Measurements from ENCODE around the gene RIMBP2.
"Not testable (repeated sequence)": the region's sequence is repeated elsewhere in the genome, so short reads cannot be mapped to it uniquely, and the experiment has no call there.

Gene RIMBP2

DNA sequence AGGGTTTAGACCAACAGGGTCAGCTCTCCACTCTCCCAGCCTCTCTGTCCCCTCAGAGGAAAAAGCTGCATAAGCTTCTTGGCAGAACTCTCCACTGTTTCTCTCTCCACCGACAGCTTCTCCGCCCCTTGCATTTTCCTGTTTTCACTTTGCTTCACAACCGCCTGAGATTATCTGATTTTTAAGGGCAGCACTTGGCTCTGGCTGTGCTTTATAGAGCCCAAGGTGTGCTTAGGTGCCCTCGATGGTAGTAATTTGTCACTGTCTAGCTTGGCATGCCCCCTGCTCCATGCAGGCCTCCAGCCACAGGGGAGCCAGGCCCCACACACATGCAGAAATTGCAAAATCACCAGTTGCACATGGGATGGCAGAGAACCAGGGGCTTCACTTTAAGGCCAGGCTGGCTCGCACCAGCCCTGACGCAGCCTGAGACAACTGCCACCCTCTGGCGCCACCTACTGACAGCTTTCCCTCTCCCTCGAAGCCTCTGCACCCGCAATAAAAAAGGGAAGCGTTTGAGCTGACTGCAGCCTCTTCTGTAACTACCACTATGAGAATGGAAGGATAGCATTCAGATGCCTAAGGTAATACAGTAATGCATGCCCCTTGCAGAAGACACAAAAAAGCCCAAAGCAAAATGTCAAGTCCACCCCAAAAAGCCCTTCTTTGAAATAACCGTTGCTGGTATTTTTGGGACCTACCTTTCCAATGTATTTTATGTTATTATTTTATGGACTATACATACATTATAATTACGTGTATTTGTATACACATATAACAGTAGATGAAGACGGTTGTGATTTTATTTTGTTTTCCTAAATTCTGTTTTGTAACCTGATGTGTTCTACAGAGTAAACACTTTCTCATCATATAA, 32.0 kb upstream of the RIMBP2 start:
- H3K27me3 ChIP-seq (ENCODE audit: control insufficient read depth, insufficient read depth, low read length), result no peaks in the 10 kb centered on the region
- H3K9ac ChIP-seq (ENCODE audit: low read length), result no peak overlapping the region
- no peaks in the 10 kb centered on the region for H3K4me1 ChIP-seq (ENCODE audit: control insufficient read depth, insufficient read depth, low read length)
- no peak overlapping the region for H3K27ac ChIP-seq (ENCODE audit: low read depth, low read length)
- no peak overlapping the region for H3K4me3 ChIP-seq (ENCODE audit: low read length)
- no peaks in the 10 kb centered on the region for H3K36me3 ChIP-seq (ENCODE audit: control insufficient read depth, insufficient read depth, low read length)

DNA sequence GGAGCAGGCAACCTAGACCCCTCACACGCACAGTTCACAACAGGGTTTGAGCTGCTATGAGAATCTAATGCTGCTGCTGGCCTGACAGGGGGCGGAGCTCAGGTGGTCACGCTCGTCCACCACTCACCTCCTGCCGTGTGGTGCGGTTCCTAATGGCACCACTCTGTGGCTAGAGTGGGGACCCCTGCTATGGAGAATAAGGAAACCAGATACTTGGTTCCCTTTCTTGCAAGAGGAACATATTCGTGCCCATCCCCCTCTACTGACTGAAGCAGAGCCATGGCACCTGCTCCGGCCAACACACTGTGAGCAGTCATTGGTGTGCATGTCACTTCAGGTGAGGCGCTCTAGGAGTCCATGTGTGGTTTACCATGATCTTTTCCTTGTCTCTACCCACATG, 30.4 kb upstream of the RIMBP2 start:
- Histone ChIP-seq H3K9ac (ENCODE audit: low read length) (no peak overlapping the region), H3K4me3 (ENCODE audit: low read length) (no peak overlapping the region), H3K36me3 (ENCODE audit: control insufficient read depth, insufficient read depth, low read length) (no peaks in the 10 kb centered on the region), H3K27ac (ENCODE audit: low read depth, low read length) (no peak overlapping the region), H3K4me1 (ENCODE audit: control insufficient read depth, insufficient read depth, low read length) (no peaks in the 10 kb centered on the region), H3K27me3 (ENCODE audit: control insufficient read depth, insufficient read depth, low read length) (no peaks in the 10 kb centered on the region)

DNA sequence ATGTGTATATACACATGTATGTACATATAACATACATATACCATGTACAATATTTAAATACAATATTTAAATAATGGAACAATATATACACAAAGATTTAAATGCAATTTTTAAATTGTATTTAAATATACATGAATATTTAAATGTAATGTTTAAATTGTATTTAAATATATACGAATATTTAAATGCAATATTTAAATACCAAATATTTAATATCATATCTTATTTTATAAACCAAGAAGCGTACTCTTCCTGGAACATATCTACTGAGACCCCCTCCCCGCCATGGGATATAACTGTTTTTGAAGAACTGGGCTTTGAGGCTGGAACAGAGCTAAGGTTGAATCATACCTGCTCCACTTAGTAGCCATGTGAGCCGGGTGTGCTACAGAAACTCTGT, 29.8 kb upstream of the RIMBP2 start:
- Histone ChIP-seq H3K9ac (ENCODE audit: low read length) (no peak overlapping the region), H3K27ac (ENCODE audit: low read depth, low read length) (no peak overlapping the region), H3K4me3 (ENCODE audit: low read length) (no peak overlapping the region), H3K4me1 (ENCODE audit: control insufficient read depth, insufficient read depth, low read length) (no peaks in the 10 kb centered on the region), H3K36me3 (ENCODE audit: control insufficient read depth, insufficient read depth, low read length) (no peaks in the 10 kb centered on the region), H3K27me3 (ENCODE audit: control insufficient read depth, insufficient read depth, low read length) (no peaks in the 10 kb centered on the region)

DNA sequence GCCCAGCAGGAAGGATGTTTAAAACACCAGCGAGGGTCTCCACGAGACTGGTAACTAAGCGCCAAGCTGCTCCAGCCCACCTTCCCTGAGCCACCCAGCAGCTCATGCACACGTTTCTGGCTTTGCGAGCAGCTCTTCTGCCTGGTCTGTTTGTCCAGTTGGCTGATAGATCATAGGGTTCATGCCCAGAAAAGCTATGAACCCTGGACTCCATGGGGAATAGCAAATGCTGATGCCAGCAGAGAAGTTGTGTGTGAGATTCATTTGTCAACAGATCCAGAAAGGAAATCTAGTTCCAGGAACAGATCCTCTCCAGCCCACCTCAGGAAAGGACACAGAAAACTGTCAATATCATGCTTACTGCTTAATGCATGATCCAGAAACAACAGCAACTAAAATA, 28.2 kb upstream of the RIMBP2 start:
- H3K36me3 ChIP-seq (ENCODE audit: control insufficient read depth, insufficient read depth, low read length), result no peaks in the 10 kb centered on the region
- no peak overlapping the region for H3K27ac ChIP-seq (ENCODE audit: low read depth, low read length)
- H3K9ac ChIP-seq (ENCODE audit: low read length), result no peak overlapping the region
- H3K27me3 ChIP-seq (ENCODE audit: control insufficient read depth, insufficient read depth, low read length), result no peaks in the 10 kb centered on the region
- H3K4me3 ChIP-seq (ENCODE audit: low read length), result no peak overlapping the region
- H3K4me1 ChIP-seq (ENCODE audit: control insufficient read depth, insufficient read depth, low read length), result no peaks in the 10 kb centered on the region

DNA sequence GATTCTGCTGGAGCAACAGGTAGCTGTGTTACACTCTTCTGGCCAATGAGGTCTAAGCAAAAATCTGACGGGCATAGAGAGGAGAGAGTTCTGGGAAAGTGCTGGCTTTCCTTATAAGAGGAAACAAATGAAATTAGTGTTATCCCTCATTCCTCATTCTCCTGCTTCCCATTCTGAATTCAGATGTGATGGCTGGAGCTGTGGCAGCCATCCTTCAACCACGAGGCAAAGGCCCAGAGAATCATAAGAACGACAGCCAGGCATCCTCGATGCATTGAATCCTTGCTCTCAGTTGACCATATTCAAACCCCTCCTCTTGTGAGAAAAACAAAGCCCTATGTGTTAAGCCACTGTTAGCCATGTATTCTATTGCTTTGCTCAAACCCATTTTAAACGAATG, 27.5 kb upstream of the RIMBP2 start:
- no peak overlapping the region for H3K4me3 ChIP-seq (ENCODE audit: low read length)

DNA sequence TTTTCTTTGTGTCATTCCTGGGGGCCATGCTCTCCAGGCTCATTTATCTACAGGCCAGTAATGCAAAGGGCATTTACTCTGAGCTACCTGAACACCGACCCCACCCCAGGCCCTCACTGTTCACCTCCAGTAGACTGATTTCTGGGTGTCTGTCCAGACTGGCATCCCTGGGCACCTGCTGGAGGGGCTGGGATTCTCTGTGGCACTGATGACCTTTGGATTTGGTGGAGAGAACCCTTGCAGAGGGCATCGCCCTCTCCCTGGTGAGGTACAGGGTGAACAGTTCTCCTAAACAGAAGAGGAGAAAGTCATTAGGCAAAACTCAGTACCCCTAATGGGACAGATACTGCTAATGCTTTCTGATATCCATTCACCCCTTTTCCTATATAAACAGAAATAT, 27.1 kb upstream of the RIMBP2 start:
- Histone ChIP-seq H3K27ac (ENCODE audit: low read depth, low read length) (no peak overlapping the region), H3K4me3 (ENCODE audit: low read length) (no peak overlapping the region), H3K27me3 (ENCODE audit: control insufficient read depth, insufficient read depth, low read length) (no peaks in the 10 kb centered on the region), H3K36me3 (ENCODE audit: control insufficient read depth, insufficient read depth, low read length) (no peaks in the 10 kb centered on the region), H3K9ac (ENCODE audit: low read length) (no peak overlapping the region), H3K4me1 (ENCODE audit: control insufficient read depth, insufficient read depth, low read length) (no peaks in the 10 kb centered on the region)

More for the DNA sequence above, 27.5 kb upstream of the RIMBP2 start:
- Histone ChIP-seq H3K27me3 (ENCODE audit: control insufficient read depth, insufficient read depth, low read length) (no peaks in the 10 kb centered on the region), H3K36me3 (ENCODE audit: control insufficient read depth, insufficient read depth, low read length) (no peaks in the 10 kb centered on the region), H3K9ac (ENCODE audit: low read length) (no peak overlapping the region), H3K4me1 (ENCODE audit: control insufficient read depth, insufficient read depth, low read length) (no peaks in the 10 kb centered on the region), H3K27ac (ENCODE audit: low read depth, low read length) (no peak overlapping the region)

DNA sequence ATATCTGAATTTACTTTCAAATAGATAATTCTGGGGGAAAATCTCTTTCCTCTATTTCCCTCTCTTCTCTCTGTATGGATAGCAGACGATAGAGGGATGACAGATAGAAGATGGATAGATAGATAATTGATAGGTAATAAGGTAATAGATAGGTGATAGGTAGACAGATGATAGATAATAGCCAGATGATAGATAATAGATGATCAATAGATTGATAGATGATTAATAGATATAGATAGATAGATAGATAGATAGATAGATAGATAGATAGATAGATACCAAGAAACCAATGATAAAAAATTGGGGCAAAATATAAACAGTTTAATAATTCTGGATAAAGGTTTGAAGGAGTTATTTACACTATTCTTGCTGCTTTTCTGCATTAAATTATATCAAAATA, 26.6 kb upstream of the RIMBP2 start:
- Histone ChIP-seq H3K9ac (ENCODE audit: low read length) (no peak overlapping the region), H3K27me3 (ENCODE audit: control insufficient read depth, insufficient read depth, low read length) (no peaks in the 10 kb centered on the region), H3K27ac (ENCODE audit: low read depth, low read length) (no peak overlapping the region), H3K4me3 (ENCODE audit: low read length) (no peak overlapping the region), H3K36me3 (ENCODE audit: control insufficient read depth, insufficient read depth, low read length) (no peaks in the 10 kb centered on the region), H3K4me1 (ENCODE audit: control insufficient read depth, insufficient read depth, low read length) (no peaks in the 10 kb centered on the region)

DNA sequence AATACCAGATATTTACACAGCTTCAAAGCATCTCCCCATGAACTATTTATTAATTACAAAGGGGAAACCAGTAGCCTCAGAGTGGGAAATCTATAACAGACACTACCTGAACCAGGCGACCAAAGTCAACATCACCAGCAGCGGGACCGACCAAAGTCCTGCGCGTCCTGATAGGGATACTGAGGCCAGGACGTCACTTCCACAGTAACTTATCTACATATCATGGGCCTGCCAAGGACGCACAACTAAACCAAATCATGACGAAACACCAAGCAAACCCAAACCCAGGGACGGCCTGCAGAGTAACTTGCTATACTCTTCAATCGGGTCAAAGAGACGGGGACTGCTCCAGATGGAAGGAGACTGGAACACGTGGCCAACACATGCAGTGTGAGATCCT, 26.0 kb upstream of the RIMBP2 start:
- Histone ChIP-seq H3K36me3 (ENCODE audit: control insufficient read depth, insufficient read depth, low read length) (no peaks in the 10 kb centered on the region), H3K4me3 (ENCODE audit: low read length) (no peak overlapping the region), H3K27me3 (ENCODE audit: control insufficient read depth, insufficient read depth, low read length) (no peaks in the 10 kb centered on the region), H3K4me1 (ENCODE audit: control insufficient read depth, insufficient read depth, low read length) (no peaks in the 10 kb centered on the region), H3K27ac (ENCODE audit: low read depth, low read length) (no peak overlapping the region), H3K9ac (ENCODE audit: low read length) (no peak overlapping the region)

DNA sequence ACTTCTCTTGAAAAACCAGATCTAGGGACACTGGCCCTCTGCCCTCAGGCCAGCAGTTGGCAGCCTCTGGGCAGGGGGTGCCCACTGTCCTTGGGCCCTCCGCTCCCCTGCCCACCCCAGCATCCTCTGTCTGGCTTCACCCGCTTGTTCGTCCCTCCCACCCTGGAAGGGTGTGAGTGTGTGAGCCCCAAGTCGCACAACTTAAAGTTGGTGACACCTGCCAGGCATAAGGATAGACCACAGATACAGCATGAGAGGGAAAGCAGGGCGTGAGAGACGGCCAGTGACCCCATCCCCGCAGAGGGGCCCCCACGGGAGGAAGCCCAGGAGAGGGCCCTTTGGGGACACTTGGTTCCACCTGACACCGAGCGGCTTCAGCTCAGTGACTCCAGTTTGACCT, 23.5 kb upstream of the RIMBP2 start:
- no peak overlapping the region for H3K27ac ChIP-seq (ENCODE audit: low read depth, low read length)
- no peak overlapping the region for H3K4me3 ChIP-seq (ENCODE audit: low read length)
- H3K4me1 ChIP-seq (ENCODE audit: control insufficient read depth, insufficient read depth, low read length), result no peaks in the 10 kb centered on the region
- no peaks in the 10 kb centered on the region for H3K27me3 ChIP-seq (ENCODE audit: control insufficient read depth, insufficient read depth, low read length)
- H3K36me3 ChIP-seq (ENCODE audit: control insufficient read depth, insufficient read depth, low read length), result no peaks in the 10 kb centered on the region
- H3K9ac ChIP-seq (ENCODE audit: low read length), result no peak overlapping the region

DNA sequence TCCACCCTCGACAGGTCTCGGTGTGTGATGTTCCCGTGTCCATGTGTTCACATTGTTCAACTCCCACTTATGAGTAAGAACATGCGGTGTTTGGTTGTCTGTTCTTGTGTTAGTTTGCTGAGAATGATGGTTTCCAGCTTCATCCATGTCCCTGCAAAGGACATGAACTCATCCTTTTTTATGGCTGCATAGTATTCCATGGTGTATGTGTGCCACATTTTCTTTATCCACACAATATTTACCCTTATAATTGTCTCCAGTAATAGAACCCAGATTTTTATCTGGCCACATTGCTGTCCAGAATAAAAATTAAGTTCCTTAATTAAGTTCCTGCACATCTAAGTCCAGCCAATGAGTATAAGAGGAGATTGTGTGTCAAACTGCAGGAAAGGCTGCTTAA, 22.3 kb upstream of the RIMBP2 start:
- H3K36me3 ChIP-seq (ENCODE audit: control insufficient read depth, insufficient read depth, low read length); H3K9ac ChIP-seq (ENCODE audit: low read length); H3K27me3 ChIP-seq (ENCODE audit: control insufficient read depth, insufficient read depth, low read length); H3K27ac ChIP-seq (ENCODE audit: low read depth, low read length); H3K4me1 ChIP-seq (ENCODE audit: control insufficient read depth, insufficient read depth, low read length); H3K4me3 ChIP-seq (ENCODE audit: low read length): not testable (repeated sequence)

DNA sequence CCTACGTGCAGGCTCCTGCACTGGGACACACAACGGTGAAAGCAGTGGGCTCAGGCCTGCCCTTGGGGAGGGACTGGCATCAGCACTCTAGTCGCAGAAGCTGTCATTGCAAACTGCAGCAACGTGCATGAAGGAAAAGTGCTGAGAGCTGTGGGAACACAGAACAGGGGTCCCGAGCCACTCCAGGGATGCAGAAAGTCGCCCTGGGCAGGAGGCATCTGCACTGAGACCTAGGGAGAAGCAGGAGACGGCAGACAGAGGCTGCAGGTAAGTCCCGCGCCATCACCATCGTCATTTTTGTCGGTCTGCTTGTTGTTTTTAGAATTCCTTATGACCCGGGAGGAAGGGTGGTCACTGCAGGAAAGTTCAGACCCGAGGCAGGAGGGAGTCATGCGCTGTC, 21.6 kb upstream of the RIMBP2 start:
- H3K27ac ChIP-seq (ENCODE audit: low read depth, low read length), result no peak overlapping the region
- H3K36me3 ChIP-seq (ENCODE audit: control insufficient read depth, insufficient read depth, low read length), result no peaks in the 10 kb centered on the region
- no peaks in the 10 kb centered on the region for H3K4me1 ChIP-seq (ENCODE audit: control insufficient read depth, insufficient read depth, low read length)
- H3K9ac ChIP-seq (ENCODE audit: low read length), result no peak overlapping the region
- no peak overlapping the region for H3K4me3 ChIP-seq (ENCODE audit: low read length)
- H3K27me3 ChIP-seq (ENCODE audit: control insufficient read depth, insufficient read depth, low read length), result no peaks in the 10 kb centered on the region

DNA sequence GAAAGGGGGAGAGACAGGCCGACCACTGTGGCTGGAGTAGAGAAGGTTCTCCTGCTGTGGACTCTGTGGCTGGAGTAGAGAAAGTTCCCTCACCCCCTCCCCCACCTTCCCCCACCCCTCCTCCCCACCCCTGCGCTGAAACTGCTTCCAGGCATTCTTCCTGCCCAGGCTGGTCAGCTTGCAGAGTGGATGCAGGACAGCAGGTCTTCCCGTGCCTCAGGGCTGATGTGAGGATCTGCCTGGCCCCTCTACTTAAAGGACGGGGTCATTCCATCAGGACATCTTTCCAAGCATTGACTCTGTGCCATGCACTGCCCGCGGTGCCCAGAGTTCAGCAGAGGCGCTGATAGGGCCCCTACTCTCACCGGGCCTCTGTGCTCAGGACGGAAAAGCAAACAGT, 13.2 kb upstream of the RIMBP2 start:
- Histone ChIP-seq H3K9ac (ENCODE audit: low read length) (no peak overlapping the region), H3K27ac (ENCODE audit: low read depth, low read length) (no peak overlapping the region), H3K4me1 (ENCODE audit: control insufficient read depth, insufficient read depth, low read length) (no peaks in the 10 kb centered on the region), H3K36me3 (ENCODE audit: control insufficient read depth, insufficient read depth, low read length) (no peaks in the 10 kb centered on the region), H3K27me3 (ENCODE audit: control insufficient read depth, insufficient read depth, low read length) (no peaks in the 10 kb centered on the region), H3K4me3 (ENCODE audit: low read length) (no peak overlapping the region)
